ENCODE data around the gene DHRS12.

- TF ChIP-seq CTCF (IDR thresholded peaks at IDR 0.05) (no peak), POLR2AphosphoS5 (IDR thresholded peaks at IDR 0.05) (no peak), EP300 (IDR thresholded peaks at IDR 0.05) (no peak), POLR2A (IDR thresholded peaks at IDR 0.05) (no peak)
Measured at GRCh38 chr13:51795419-51795818, 8.5 kb downstream of the DHRS12 start.
